ENCODE results near the gene PRORP.
"Not testable (repeated sequence)": the region's sequence is repeated elsewhere in the genome, so short reads cannot be mapped to it uniquely, and the experiment has no call there.

Gene PRORP

GRCh38 chr14:35121887-35122695 is at the start of gene PRORP, which contains the start of gene PPP2R3C:
TSS of gene PRORP (plus strand) at chr14:35122552. CDS start at chr14:35123246, 694 bp downstream.
TSS of gene PPP2R3C (minus strand) at chr14:35121990. CDS start at chr14:35121959, 31 bp downstream.
- peak; percentile 64 to 86 (median 80) for DNase-seq

GRCh38 chr14:35073486-35073885 is 48.9 kb upstream of the PRORP start:
- DNase-seq, result no peak

GRCh38 chr14:35078082-35078481 is 44.3 kb upstream of the PRORP start:
- no peak for DNase-seq

GRCh38 chr14:35079742-35080141 is 42.6 kb upstream of the PRORP start:
- no peak for DNase-seq

- no peak for DNase-seq
Measured at GRCh38 chr14:35083530-35084150, 38.7 kb upstream of the PRORP start.

GRCh38 chr14:35085441-35085840 is 36.9 kb upstream of the PRORP start:
- DNase-seq, result no peak

- DNase-seq, result no peak
Measured at GRCh38 chr14:35088514-35088913, 33.8 kb upstream of the PRORP start.

- DNase-seq, result not testable (repeated sequence)
Measured at GRCh38 chr14:35094645-35095044, 27.7 kb upstream of the PRORP start.

- DNase-seq, result no peak
Measured at GRCh38 chr14:35107866-35108265, 14.5 kb upstream of the PRORP start.

- no peak for DNase-seq
Measured at GRCh38 chr14:35112641-35113040, 9.7 kb upstream of the PRORP start.

GRCh38 chr14:35113308-35113950 is 8.9 kb upstream of the PRORP start:
- no peak for DNase-seq

- no peak for DNase-seq
Measured at GRCh38 chr14:35114036-35114435, 8.3 kb upstream of the PRORP start.

GRCh38 chr14:35116242-35116641 is 6.1 kb upstream of the PRORP start:
- DNase-seq, result no peak

GRCh38 chr14:35117112-35117511 is 5.2 kb upstream of the PRORP start:
- no peak for DNase-seq

- DNase-seq, result no peak
Measured at GRCh38 chr14:35121026-35121886, 1.1 kb upstream of the PRORP start.

- peak in 1 of 4 experiments; percentile 37 for DNase-seq
Measured at GRCh38 chr14:35122696-35123387, 490 bp downstream of the PRORP start.

- no peak for DNase-seq
Measured at GRCh38 chr14:35123388-35123703, 994 bp downstream of the PRORP start.

- no peak for DNase-seq
Measured at GRCh38 chr14:35124127-35124526, 1.8 kb downstream of the PRORP start.

- no peak for DNase-seq
Measured at GRCh38 chr14:35133542-35134328, 11.4 kb downstream of the PRORP start.

GRCh38 chr14:35134329-35135123 is 12.2 kb downstream of the PRORP start:
- no peak for DNase-seq

- DNase-seq, result no peak
Measured at GRCh38 chr14:35138585-35138984, 16.2 kb downstream of the PRORP start.

Data from activated naive CD4-positive, alpha-beta T cell (primary cell).